Fibroblast of the aortic adventitia (primary cell): ENCODE measurements around the gene CDH8. TPM values are rescaled to one million over a fixed set of nuclear protein-coding genes. Genes with fewer than 3 reads are reported as not detected.

ENCODE experiments used
- DNase-seq: peaks from one replicate; pipeline ENCODE4 v3.0.0-alpha.2; 2010; ENCODE audit warnings: low read depth
- H3K4me3 ChIP-seq: 2 replicates; pipeline ENCODE4 v1.5.1; 2011; ENCODE audit warnings: low read depth, mild to moderate bottlenecking, control low read depth, low read length, moderate library complexity
- CTCF ChIP-seq: IDR thresholded peaks from 2 replicates; pipeline ENCODE4 v1.5.1; 2011; ENCODE audit warnings: mild to moderate bottlenecking, low read length, control low read depth, inconsistent platforms; ENCODE audit not compliant: insufficient read depth
- total RNA-seq: library from RNA; depleted of rRNA; stranded (reverse); fragments of >200 nt; gene quantifications from 2 replicates; pipeline ENCODE4 v1.2.3, GENCODE V29; 2012; ENCODE audit warnings: low replicate concordance

The CDH8 gene
- total RNA-seq, 1 donor = not detected

DNA sequence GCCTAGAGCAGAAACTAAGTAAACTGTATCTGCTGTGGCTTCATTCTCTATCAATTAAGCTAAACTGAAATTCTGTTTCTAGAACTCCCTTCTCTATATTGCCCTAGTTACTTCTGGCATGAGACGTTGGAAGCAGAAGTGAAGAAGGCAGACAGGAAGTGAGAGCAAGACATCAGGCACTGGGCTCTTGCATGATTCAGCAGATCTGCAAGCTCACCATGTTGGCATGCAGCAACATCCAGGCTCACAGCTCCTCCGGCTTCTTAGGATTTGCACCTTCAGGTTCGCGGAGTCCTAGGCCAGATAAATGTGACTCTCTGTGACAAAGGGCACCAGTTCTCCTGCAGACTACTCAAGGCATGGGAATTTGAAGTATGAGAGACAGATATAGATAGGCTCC lies 148.3 kb downstream of the CDH8 start:
- no peak for TF ChIP-seq CTCF
- no peak for DNase-seq
- H3K4me3 ChIP-seq = no peak overlapping the region

GRCh38 chr16:61885343-61885742 lies 150.9 kb downstream of the CDH8 start:
- no peak overlapping the region for H3K4me3 ChIP-seq
- DNase-seq = no peak
- TF ChIP-seq CTCF = no peak

GRCh38 chr16:61879306-61879705 lies 156.9 kb downstream of the CDH8 start:
- DNase-seq = no peak
- H3K4me3 ChIP-seq = no peak overlapping the region
- TF ChIP-seq CTCF = no peak

DNA sequence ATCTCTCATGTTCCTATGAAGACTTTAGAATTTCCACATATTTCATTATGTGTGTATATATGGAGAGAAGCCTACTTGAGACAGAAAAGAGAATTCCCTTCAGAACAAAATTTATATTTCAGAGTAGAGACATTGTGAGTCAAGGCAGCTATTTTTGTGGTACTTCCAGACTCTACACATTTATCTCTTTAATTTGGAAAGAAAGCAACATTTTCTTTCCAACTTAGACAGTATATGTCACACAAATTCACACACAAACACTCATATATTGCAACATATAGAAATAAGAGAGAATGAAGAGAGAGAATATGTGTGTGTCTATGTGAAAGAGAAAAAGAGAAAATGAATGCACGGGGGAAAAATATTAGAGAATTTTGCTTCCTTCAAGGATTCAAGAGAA lies 158.8 kb downstream of the CDH8 start:
- no peak for DNase-seq
- TF ChIP-seq CTCF = no peak
- H3K4me3 ChIP-seq = no peak overlapping the region

DNA sequence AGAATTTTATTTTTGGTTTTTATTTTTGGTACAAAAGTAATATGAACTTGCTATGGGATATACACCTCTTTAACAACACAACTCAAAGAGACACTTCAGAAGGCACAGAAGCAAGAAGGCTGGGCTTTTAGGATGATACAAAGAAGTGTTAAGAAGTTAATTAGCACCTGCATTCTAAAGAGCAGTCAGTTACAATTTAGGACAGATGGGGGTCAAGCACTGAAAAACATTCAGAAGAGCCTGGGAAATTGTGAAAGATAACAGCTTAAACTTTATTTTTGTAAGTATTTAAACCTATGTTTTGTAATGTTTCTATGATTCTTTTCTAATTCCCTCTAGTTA lies 163.5 kb downstream of the CDH8 start:
- DNase-seq = no peak
- no peak for TF ChIP-seq CTCF
- no peak overlapping the region for H3K4me3 ChIP-seq

- no peak overlapping the region for H3K4me3 ChIP-seq
- TF ChIP-seq CTCF = no peak
- DNase-seq = no peak
Measured at GRCh38 chr16:61871837-61872777, 164.1 kb downstream of the CDH8 start.
